ENCODE data around the gene TMEM47.

- TF ChIP-seq CTCF (conservative IDR thresholded peaks at IDR 0.05; ENCODE audit: low read depth, low read length) = no peak
- no peak for TF ChIP-seq RFX5 (IDR thresholded peaks at IDR 0.05; ENCODE audit: low read depth, low read length)
- no peak for TF ChIP-seq POLR2A (IDR thresholded peaks at IDR 0.05; ENCODE audit: low read depth, low read length)
- TF ChIP-seq RCOR1 (IDR thresholded peaks at IDR 0.05; ENCODE audit: insufficient replicate concordance, low read length) = no peak
- TF ChIP-seq RAD21 (IDR thresholded peaks at IDR 0.05; ENCODE audit: low read length) = no peak
- no peak for TF ChIP-seq SMC3 (IDR thresholded peaks at IDR 0.05; ENCODE audit: low read depth, low read length)
- TF ChIP-seq USF2 (IDR thresholded peaks at IDR 0.05; ENCODE audit: low read depth, low read length) = no peak
- no peak for TF ChIP-seq BHLHE40 (IDR thresholded peaks at IDR 0.05; ENCODE audit: low read depth, low read length)
- TF ChIP-seq MXI1 (IDR thresholded peaks at IDR 0.05; ENCODE audit: borderline replicate concordance, low read depth, low read length) = no peak
- TF ChIP-seq, protein P1, sequence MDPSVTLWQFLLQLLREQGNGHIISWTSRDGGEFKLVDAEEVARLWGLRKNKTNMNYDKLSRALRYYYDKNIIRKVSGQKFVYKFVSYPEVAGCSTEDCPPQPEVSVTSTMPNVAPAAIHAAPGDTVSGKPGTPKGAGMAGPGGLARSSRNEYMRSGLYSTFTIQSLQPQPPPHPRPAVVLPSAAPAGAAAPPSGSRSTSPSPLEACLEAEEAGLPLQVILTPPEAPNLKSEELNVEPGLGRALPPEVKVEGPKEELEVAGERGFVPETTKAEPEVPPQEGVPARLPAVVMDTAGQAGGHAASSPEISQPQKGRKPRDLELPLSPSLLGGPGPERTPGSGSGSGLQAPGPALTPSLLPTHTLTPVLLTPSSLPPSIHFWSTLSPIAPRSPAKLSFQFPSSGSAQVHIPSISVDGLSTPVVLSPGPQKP (IDR thresholded peaks at IDR 0.05; ENCODE audit: borderline replicate concordance, low read depth, low read length) = no peak
Observed at GRCh38 chrX:34586346-34586911, 70.7 kb downstream of the TMEM47 start.

Data from IMR-90 (cell line).